Measurements from ENCODE around the gene FADS3. TPM values are rescaled to one million over a fixed set of nuclear protein-coding genes. Genes with fewer than 3 reads are reported as not detected.

The FADS3 gene
- total and polyA plus RNA-seq, 9 donors, result 10.6 to 85.8 (median 41.3) TPM

DNA sequence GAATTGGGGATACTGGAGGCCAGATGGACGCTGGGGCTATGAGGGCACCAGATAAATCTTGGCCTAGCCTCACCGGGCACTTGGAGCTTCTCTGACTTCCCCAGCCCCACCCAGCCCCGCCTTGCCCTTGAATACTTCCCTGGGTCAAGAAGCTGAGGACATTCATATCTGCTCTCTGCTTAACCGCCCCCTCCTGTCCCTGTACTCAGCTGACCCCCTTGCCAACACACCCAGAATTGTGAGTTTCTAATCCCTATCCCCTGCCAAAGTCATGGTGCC is 22.0 kb downstream of the FADS3 start:
- H3K27ac ChIP-seq, result no peak overlapping the region
- 56 to 85% (median 73%) methylated on average over 4 of the region's 4 CpGs for WGBS, 3 donors
- H3K36me3 ChIP-seq, result no peaks in the 10 kb centered on the region
- no peaks in the 10 kb centered on the region for H3K27me3 ChIP-seq
- H3K9me3 ChIP-seq, result no peaks in the 10 kb centered on the region
- no peak for DNase-seq
- H3K4me3 ChIP-seq, result no peak overlapping the region
- TF ChIP-seq CTCF (IDR thresholded peaks at IDR 0.05) (no peak), POLR2A (IDR thresholded peaks at IDR 0.05) (no peak), EP300 (IDR thresholded peaks at IDR 0.05) (no peak)
- intact Hi-C loops (cut with DNase I), result no loop called here
- H3K4me1 ChIP-seq (ENCODE audit: insufficient read depth), result peaks cover 4% of the 10 kb centered on the region

- Histone ChIP-seq H3K27ac (no peak overlapping the region), H3K27me3 (no peaks in the 10 kb centered on the region), H3K9me3 (no peaks in the 10 kb centered on the region), H3K4me1 (ENCODE audit: insufficient read depth) (peaks cover 4% of the 10 kb centered on the region), H3K4me3 (no peak overlapping the region), H3K36me3 (no peaks in the 10 kb centered on the region)
- intact Hi-C loops (cut with DNase I), result no loop called here
- no peak for DNase-seq
- TF ChIP-seq EP300 (IDR thresholded peaks at IDR 0.05) (no peak), POLR2A (IDR thresholded peaks at IDR 0.05) (no peak), CTCF (IDR thresholded peaks at IDR 0.05) (no peak)
- WGBS, 3 donors, result 76 to 81% (median 81%) methylated on average over 14 of the region's 14 CpGs
Measured at GRCh38 chr11:61868571-61869428, 22.5 kb downstream of the FADS3 start.

DNA sequence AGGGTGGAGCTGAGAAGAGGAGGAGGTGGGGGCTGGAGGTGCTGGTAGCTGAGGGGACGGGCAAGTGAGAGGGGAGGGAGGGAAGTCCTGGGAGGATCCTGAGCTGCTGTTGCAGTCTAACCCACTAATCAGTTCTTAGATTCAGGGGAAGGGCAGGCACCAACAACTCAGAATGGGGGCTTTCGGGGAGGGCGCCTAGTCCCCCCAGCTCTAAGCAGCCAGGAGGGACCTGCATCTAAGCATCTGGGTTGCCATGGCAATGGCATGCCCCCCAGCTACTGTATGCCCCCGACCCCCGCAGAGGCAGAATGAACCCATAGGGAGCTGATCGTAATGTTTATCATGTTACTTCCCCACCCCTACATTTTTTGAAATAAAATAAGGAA is 24.4 kb downstream of the FADS3 start:
- Histone ChIP-seq H3K27ac (no peak overlapping the region), H3K27me3 (no peaks in the 10 kb centered on the region), H3K36me3 (no peaks in the 10 kb centered on the region), H3K4me1 (ENCODE audit: insufficient read depth) (peaks cover 4% of the 10 kb centered on the region), H3K4me3 (no peak overlapping the region), H3K9me3 (no peaks in the 10 kb centered on the region)
- DNase-seq, result no peak
- WGBS, 3 donors, result 86 to 93% (median 90%) methylated on average over 6 of the region's 6 CpGs
- intact Hi-C loops (cut with DNase I), result no loop called here
- no peak for TF ChIP-seq EP300 (IDR thresholded peaks at IDR 0.05)
- TF ChIP-seq CTCF (IDR thresholded peaks at IDR 0.05), result no peak

DNA sequence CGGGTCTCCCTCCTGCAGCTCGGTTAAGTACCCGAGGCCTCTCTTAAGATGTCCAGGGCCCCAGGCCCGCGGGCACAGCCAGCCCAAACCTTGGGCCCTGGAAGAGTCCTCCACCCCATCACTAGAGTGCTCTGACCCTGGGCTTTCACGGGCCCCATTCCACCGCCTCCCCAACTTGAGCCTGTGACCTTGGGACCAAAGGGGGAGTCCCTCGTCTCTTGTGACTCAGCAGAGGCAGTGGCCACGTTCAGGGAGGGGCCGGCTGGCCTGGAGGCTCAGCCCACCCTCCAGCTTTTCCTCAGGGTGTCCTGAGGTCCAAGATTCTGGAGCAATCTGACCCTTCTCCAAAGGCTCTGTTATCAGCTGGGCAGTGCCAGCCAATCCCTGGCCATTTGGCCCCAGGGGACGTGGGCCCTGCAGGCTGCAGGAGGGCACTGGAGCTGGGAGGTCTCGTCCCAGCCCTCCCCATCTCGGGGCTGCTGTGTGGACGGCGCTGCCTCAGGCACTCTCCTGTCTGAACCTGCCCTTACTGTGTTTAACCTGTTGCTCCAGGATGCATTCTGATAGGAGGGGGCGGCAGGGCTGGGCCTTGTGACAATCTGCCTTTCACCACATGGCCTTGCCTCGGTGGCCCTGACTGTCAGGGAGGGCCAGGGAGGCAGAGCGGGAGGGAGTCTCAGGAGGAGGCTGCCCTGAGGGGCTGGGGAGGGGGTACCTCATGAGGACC is 25.0 kb downstream of the FADS3 start:
- WGBS, 3 donors, result 75 to 81% (median 76%) methylated on average over 18 of the region's 18 CpGs
- Histone ChIP-seq H3K4me1 (ENCODE audit: insufficient read depth) (peaks cover 3% of the 10 kb centered on the region), H3K36me3 (no peaks in the 10 kb centered on the region), H3K27me3 (no peaks in the 10 kb centered on the region), H3K4me3 (no peak overlapping the region), H3K9me3 (no peaks in the 10 kb centered on the region), H3K27ac (no peak overlapping the region)
- intact Hi-C loops (cut with DNase I), result no loop called here
- no peak for DNase-seq
- TF ChIP-seq EP300 (IDR thresholded peaks at IDR 0.05) (no peak), CTCF (IDR thresholded peaks at IDR 0.05) (no peak), POLR2A (IDR thresholded peaks at IDR 0.05) (no peak)

Data from ovary (tissue), 9 donors.